ENCODE results near the gene USP6NL. TPM values are rescaled to one million over a fixed set of nuclear protein-coding genes. Genes with fewer than 3 reads are reported as not detected.

The USP6NL gene
- polyA plus RNA-seq, 2 donors, result 26.8 to 28.3 TPM

DNA sequence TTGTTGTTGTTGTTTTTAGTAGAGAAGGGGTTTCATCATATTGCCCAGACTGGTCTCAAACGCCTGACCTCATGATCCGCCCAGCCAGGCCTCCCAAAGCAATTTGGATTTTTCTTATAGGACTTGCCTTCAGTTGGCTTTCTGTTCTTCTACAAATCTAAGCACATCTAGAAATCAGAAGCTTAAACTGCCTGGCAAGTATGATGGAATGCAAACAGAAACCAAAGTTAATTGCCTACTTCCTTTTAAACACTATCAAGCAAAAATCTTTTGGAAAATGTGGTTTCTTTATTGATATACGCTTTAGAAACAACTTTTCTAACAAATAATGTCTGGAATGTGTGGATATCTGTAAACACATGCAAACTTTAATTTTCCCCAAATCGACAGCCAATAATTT, 64.9 kb downstream of the USP6NL start:
- H3K4me3 ChIP-seq (ENCODE audit: low read depth in 1 of 2, low read length in 2 of 2), result no peak overlapping the region
- peak overlapping the region in 1 of 2 donors; percentile 9 for H3K27ac ChIP-seq (ENCODE audit: low read depth in 2 of 2, low read length in 1 of 2)
- no peaks in the 10 kb centered on the region for H3K4me1 ChIP-seq (ENCODE audit: control insufficient read depth in 2 of 2, insufficient read depth in 2 of 2, low read length in 1 of 2)
- H3K36me3 ChIP-seq (ENCODE audit: control insufficient read depth in 2 of 2, insufficient read depth in 2 of 2, low read length in 1 of 2), result no peaks in the 10 kb centered on the region
- no peaks in the 10 kb centered on the region for H3K27me3 ChIP-seq (ENCODE audit: control insufficient read depth in 1 of 2, insufficient read depth in 2 of 2, low read length in 2 of 2)
- WGBS, 2 donors, result 74 to 75% methylated on average over 4 of the region's 4 CpGs
- H3K9me3 ChIP-seq (ENCODE audit: control insufficient read depth in 2 of 2, insufficient read depth in 1 of 2, low read depth in 1 of 2, low read length in 1 of 2), result no peaks in the 10 kb centered on the region

DNA sequence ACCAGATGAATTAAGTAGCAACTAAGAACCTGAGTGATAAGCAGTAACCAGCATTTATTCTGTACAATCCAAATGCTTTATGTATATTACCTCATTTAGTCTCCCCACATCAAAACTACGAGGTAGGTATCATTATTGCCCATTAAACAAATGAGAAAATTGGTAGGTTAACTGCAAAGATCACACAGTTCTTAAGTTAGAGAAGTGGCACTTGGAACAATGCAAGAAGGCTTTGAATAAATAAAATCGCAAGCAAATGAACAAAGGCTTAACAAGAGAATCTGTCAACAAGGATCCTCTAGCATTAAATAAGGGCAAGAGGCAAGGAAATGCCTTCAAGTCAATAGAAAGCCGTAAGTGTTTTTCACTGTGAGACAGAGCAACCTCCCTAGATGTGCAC, 70.2 kb downstream of the USP6NL start:
- Histone ChIP-seq H3K27ac (ENCODE audit: low read depth in 2 of 2, low read length in 1 of 2) (no peak overlapping the region), H3K4me1 (ENCODE audit: control insufficient read depth in 2 of 2, insufficient read depth in 2 of 2, low read length in 1 of 2) (no peaks in the 10 kb centered on the region), H3K9me3 (ENCODE audit: control insufficient read depth in 2 of 2, insufficient read depth in 1 of 2, low read depth in 1 of 2, low read length in 1 of 2) (no peaks in the 10 kb centered on the region), H3K36me3 (ENCODE audit: control insufficient read depth in 2 of 2, insufficient read depth in 2 of 2, low read length in 1 of 2) (no peaks in the 10 kb centered on the region), H3K4me3 (ENCODE audit: low read depth in 1 of 2, low read length in 2 of 2) (no peak overlapping the region), H3K27me3 (ENCODE audit: control insufficient read depth in 1 of 2, insufficient read depth in 2 of 2, low read length in 2 of 2) (no peaks in the 10 kb centered on the region)
- 91 to 94% methylated on average over 3 of the region's 3 CpGs for WGBS, 2 donors

DNA sequence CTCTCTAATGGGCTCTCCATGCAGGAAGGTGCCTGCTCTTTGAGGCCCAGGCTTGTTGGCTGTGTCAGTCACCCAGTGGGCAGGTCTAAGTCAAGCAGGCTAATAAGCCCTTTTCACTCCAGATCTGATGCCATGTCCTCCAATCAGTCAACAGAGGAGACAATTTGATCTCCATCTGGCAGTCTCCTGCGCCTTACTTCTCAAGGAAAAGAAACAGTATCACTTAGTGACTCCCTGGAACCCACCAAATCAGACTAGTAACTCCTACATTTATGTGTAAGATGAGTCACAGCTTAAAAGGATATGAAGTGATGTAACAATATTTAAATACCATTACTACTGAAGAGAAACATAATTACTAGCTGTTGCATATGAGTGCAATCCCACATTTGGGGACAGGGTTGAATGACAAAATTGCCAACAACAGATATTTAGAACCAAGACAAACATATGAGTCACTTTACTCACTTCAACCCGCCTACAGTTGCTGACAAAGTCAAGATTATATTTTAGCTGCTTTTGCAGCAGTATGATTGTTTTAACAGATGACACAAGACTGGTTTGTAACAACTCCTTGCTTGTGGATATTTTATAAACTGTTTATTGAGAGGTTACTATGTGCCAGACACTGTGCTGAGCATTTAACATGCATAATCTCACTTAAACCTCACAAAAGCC, 72.1 kb downstream of the USP6NL start:
- Histone ChIP-seq H3K27me3 (ENCODE audit: control insufficient read depth in 1 of 2, insufficient read depth in 2 of 2, low read length in 2 of 2) (no peaks in the 10 kb centered on the region), H3K9me3 (ENCODE audit: control insufficient read depth in 2 of 2, insufficient read depth in 1 of 2, low read depth in 1 of 2, low read length in 1 of 2) (no peaks in the 10 kb centered on the region), H3K4me3 (ENCODE audit: low read depth in 1 of 2, low read length in 2 of 2) (no peak overlapping the region), H3K36me3 (ENCODE audit: control insufficient read depth in 2 of 2, insufficient read depth in 2 of 2, low read length in 1 of 2) (no peaks in the 10 kb centered on the region), H3K27ac (ENCODE audit: low read depth in 2 of 2, low read length in 1 of 2) (peak overlapping the region; percentile 15 to 79), H3K4me1 (ENCODE audit: control insufficient read depth in 2 of 2, insufficient read depth in 2 of 2, low read length in 1 of 2) (no peaks in the 10 kb centered on the region)
- 74% methylated on average over 2 of the region's 2 CpGs for WGBS, 2 donors

GRCh38 chr10:11538834-11539190, 72.6 kb downstream of the USP6NL start:
- peak overlapping the region; percentile 15 to 79 for H3K27ac ChIP-seq (ENCODE audit: low read depth in 2 of 2, low read length in 1 of 2)
- H3K4me3 ChIP-seq (ENCODE audit: low read depth in 1 of 2, low read length in 2 of 2), result no peak overlapping the region
- WGBS, 2 donors, result 92 to 94% methylated on average over 8 of the region's 8 CpGs

GRCh38 chr10:11536228-11536627, 75.2 kb downstream of the USP6NL start:
- no peak overlapping the region for H3K27ac ChIP-seq (ENCODE audit: low read depth in 2 of 2, low read length in 1 of 2)
- no peaks in the 10 kb centered on the region for H3K4me1 ChIP-seq (ENCODE audit: control insufficient read depth in 2 of 2, insufficient read depth in 2 of 2, low read length in 1 of 2)
- H3K4me3 ChIP-seq (ENCODE audit: low read depth in 1 of 2, low read length in 2 of 2), result no peak overlapping the region
- 91 to 92% methylated on average over 1 of the region's 1 CpG for WGBS, 2 donors
- H3K27me3 ChIP-seq (ENCODE audit: control insufficient read depth in 1 of 2, insufficient read depth in 2 of 2, low read length in 2 of 2), result no peaks in the 10 kb centered on the region
- H3K36me3 ChIP-seq (ENCODE audit: control insufficient read depth in 2 of 2, insufficient read depth in 2 of 2, low read length in 1 of 2), result no peaks in the 10 kb centered on the region
- H3K9me3 ChIP-seq (ENCODE audit: control insufficient read depth in 2 of 2, insufficient read depth in 1 of 2, low read depth in 1 of 2, low read length in 1 of 2), result no peaks in the 10 kb centered on the region

More at GRCh38 chr10:11538834-11539190, 72.6 kb downstream of the USP6NL start:
- Histone ChIP-seq H3K36me3 (ENCODE audit: control insufficient read depth in 2 of 2, insufficient read depth in 2 of 2, low read length in 1 of 2) (no peaks in the 10 kb centered on the region), H3K4me1 (ENCODE audit: control insufficient read depth in 2 of 2, insufficient read depth in 2 of 2, low read length in 1 of 2) (no peaks in the 10 kb centered on the region), H3K9me3 (ENCODE audit: control insufficient read depth in 2 of 2, insufficient read depth in 1 of 2, low read depth in 1 of 2, low read length in 1 of 2) (no peaks in the 10 kb centered on the region), H3K27me3 (ENCODE audit: control insufficient read depth in 1 of 2, insufficient read depth in 2 of 2, low read length in 2 of 2) (no peaks in the 10 kb centered on the region)

- Histone ChIP-seq H3K4me1 (ENCODE audit: control insufficient read depth in 2 of 2, insufficient read depth in 2 of 2, low read length in 1 of 2) (no peaks in the 10 kb centered on the region), H3K27ac (ENCODE audit: low read depth in 2 of 2, low read length in 1 of 2) (no peak overlapping the region), H3K9me3 (ENCODE audit: control insufficient read depth in 2 of 2, insufficient read depth in 1 of 2, low read depth in 1 of 2, low read length in 1 of 2) (no peaks in the 10 kb centered on the region), H3K27me3 (ENCODE audit: control insufficient read depth in 1 of 2, insufficient read depth in 2 of 2, low read length in 2 of 2) (no peaks in the 10 kb centered on the region), H3K4me3 (ENCODE audit: low read depth in 1 of 2, low read length in 2 of 2) (no peak overlapping the region), H3K36me3 (ENCODE audit: control insufficient read depth in 2 of 2, insufficient read depth in 2 of 2, low read length in 1 of 2) (no peaks in the 10 kb centered on the region)
- WGBS, 2 donors, result 84 to 89% methylated on average over 5 of the region's 5 CpGs
These were observed 76.0 kb downstream of the USP6NL start for GRCh38 chr10:11535346-11535959.

- Histone ChIP-seq H3K4me3 (ENCODE audit: low read depth in 1 of 2, low read length in 2 of 2) (no peak overlapping the region), H3K4me1 (ENCODE audit: control insufficient read depth in 2 of 2, insufficient read depth in 2 of 2, low read length in 1 of 2) (no peaks in the 10 kb centered on the region), H3K9me3 (ENCODE audit: control insufficient read depth in 2 of 2, insufficient read depth in 1 of 2, low read depth in 1 of 2, low read length in 1 of 2) (no peaks in the 10 kb centered on the region), H3K27me3 (ENCODE audit: control insufficient read depth in 1 of 2, insufficient read depth in 2 of 2, low read length in 2 of 2) (no peaks in the 10 kb centered on the region), H3K27ac (ENCODE audit: low read depth in 2 of 2, low read length in 1 of 2) (peak overlapping the region in 1 of 2 donors; percentile 42), H3K36me3 (ENCODE audit: control insufficient read depth in 2 of 2, insufficient read depth in 2 of 2, low read length in 1 of 2) (no peaks in the 10 kb centered on the region)
These were observed 78.1 kb downstream of the USP6NL start for GRCh38 chr10:11533328-11533781.

GRCh38 chr10:11532306-11532705, 79.1 kb downstream of the USP6NL start:
- H3K27ac ChIP-seq (ENCODE audit: low read depth in 2 of 2, low read length in 1 of 2), result no peak overlapping the region
- H3K36me3 ChIP-seq (ENCODE audit: control insufficient read depth in 2 of 2, insufficient read depth in 2 of 2, low read length in 1 of 2), result no peaks in the 10 kb centered on the region
- WGBS, 2 donors, result 70 to 71% methylated on average over 4 of the region's 4 CpGs
- H3K4me3 ChIP-seq (ENCODE audit: low read depth in 1 of 2, low read length in 2 of 2), result no peak overlapping the region
- no peaks in the 10 kb centered on the region for H3K4me1 ChIP-seq (ENCODE audit: control insufficient read depth in 2 of 2, insufficient read depth in 2 of 2, low read length in 1 of 2)
- no peaks in the 10 kb centered on the region for H3K27me3 ChIP-seq (ENCODE audit: control insufficient read depth in 1 of 2, insufficient read depth in 2 of 2, low read length in 2 of 2)
- H3K9me3 ChIP-seq (ENCODE audit: control insufficient read depth in 2 of 2, insufficient read depth in 1 of 2, low read depth in 1 of 2, low read length in 1 of 2), result no peaks in the 10 kb centered on the region

GRCh38 chr10:11530806-11531205, 80.6 kb downstream of the USP6NL start:
- Histone ChIP-seq H3K9me3 (ENCODE audit: control insufficient read depth in 2 of 2, insufficient read depth in 1 of 2, low read depth in 1 of 2, low read length in 1 of 2) (no peaks in the 10 kb centered on the region), H3K4me3 (ENCODE audit: low read depth in 1 of 2, low read length in 2 of 2) (no peak overlapping the region), H3K36me3 (ENCODE audit: control insufficient read depth in 2 of 2, insufficient read depth in 2 of 2, low read length in 1 of 2) (peaks cover 0 to 4% of the 10 kb centered on the region in 2 donors), H3K27ac (ENCODE audit: low read depth in 2 of 2, low read length in 1 of 2) (no peak overlapping the region), H3K27me3 (ENCODE audit: control insufficient read depth in 1 of 2, insufficient read depth in 2 of 2, low read length in 2 of 2) (no peaks in the 10 kb centered on the region), H3K4me1 (ENCODE audit: control insufficient read depth in 2 of 2, insufficient read depth in 2 of 2, low read length in 1 of 2) (no peaks in the 10 kb centered on the region)
- 57 to 67% methylated on average over 5 of the region's 5 CpGs for WGBS, 2 donors
